Measurements from ENCODE around the gene LRMDA. TPM values are rescaled to one million over a fixed set of nuclear protein-coding genes. Genes with fewer than 3 reads are reported as not detected.

Gene LRMDA
- total RNA-seq, 1 donor from 2014 or later, result 0.19 TPM

DNA sequence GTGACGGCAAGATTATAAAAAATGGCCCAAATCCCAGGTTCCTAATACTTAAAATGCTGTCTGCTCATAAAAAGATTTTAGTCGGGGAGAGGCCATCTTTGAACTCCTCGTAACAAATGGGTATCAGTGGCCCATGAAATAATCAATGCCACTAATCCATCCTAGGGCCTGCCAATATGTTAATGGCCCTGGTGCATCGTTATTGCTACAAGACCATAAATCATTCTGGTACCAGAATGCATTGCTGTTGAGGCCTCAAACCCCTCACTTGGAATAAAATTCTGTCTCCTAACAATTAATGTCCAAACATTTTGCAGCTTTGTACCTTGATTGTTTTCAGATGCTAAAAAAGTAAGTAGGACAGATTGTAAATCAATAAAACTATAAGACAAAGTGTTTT, 290.6 kb downstream of the LRMDA start:
- DNase-seq (ENCODE audit: extremely low spot score, unreplicated experiment), result no peak
- H3K27ac Mint-ChIP-seq (ENCODE audit: unreplicated experiment), result no peak overlapping the region
- no peaks in the 10 kb centered on the region for H3K9me3 Mint-ChIP-seq (ENCODE audit: unreplicated experiment)
- TF ChIP-seq, protein P1, sequence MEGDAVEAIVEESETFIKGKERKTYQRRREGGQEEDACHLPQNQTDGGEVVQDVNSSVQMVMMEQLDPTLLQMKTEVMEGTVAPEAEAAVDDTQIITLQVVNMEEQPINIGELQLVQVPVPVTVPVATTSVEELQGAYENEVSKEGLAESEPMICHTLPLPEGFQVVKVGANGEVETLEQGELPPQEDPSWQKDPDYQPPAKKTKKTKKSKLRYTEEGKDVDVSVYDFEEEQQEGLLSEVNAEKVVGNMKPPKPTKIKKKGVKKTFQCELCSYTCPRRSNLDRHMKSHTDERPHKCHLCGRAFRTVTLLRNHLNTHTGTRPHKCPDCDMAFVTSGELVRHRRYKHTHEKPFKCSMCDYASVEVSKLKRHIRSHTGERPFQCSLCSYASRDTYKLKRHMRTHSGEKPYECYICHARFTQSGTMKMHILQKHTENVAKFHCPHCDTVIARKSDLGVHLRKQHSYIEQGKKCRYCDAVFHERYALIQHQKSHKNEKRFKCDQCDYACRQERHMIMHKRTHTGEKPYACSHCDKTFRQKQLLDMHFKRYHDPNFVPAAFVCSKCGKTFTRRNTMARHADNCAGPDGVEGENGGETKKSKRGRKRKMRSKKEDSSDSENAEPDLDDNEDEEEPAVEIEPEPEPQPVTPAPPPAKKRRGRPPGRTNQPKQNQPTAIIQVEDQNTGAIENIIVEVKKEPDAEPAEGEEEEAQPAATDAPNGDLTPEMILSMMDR (IDR thresholded peaks at IDR 0.05), result no peak
- peaks cover 35% of the 10 kb centered on the region for H3K27me3 Mint-ChIP-seq (ENCODE audit: unreplicated experiment)
- H3K4me3 Mint-ChIP-seq (ENCODE audit: unreplicated experiment), result no peak overlapping the region
- no peaks in the 10 kb centered on the region for H3K4me1 Mint-ChIP-seq (ENCODE audit: unreplicated experiment)
- H3K36me3 Mint-ChIP-seq (ENCODE audit: unreplicated experiment), result no peaks in the 10 kb centered on the region

DNA sequence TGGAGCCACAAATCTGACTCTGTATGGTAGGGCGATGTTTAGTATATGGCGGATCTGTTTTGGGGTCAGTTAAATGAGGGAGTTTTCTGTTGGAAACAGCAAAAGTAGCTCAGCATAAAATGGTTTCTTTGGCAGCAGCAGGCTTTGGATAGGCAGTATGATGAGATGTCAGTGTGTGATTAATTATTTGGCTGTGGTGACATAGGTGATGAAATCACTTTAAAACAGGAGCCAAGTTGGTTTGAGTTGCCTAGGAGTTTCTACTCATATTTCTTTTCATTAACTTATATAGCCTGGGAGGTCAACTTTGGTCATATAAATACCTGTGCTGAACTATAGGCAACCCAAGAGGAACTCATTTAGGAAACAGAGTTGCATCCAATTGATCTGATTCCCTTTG, 291.2 kb downstream of the LRMDA start:
- H3K4me1 Mint-ChIP-seq (ENCODE audit: unreplicated experiment), result no peaks in the 10 kb centered on the region
- H3K9me3 Mint-ChIP-seq (ENCODE audit: unreplicated experiment), result no peaks in the 10 kb centered on the region
- H3K4me3 Mint-ChIP-seq (ENCODE audit: unreplicated experiment), result no peak overlapping the region
- no peaks in the 10 kb centered on the region for H3K36me3 Mint-ChIP-seq (ENCODE audit: unreplicated experiment)
- no peak overlapping the region for H3K27ac Mint-ChIP-seq (ENCODE audit: unreplicated experiment)
- no peak for DNase-seq (ENCODE audit: extremely low spot score, unreplicated experiment)
- TF ChIP-seq, protein P1 (IDR thresholded peaks at IDR 0.05), result no peak
- H3K27me3 Mint-ChIP-seq (ENCODE audit: unreplicated experiment), result peaks cover 40% of the 10 kb centered on the region

DNA sequence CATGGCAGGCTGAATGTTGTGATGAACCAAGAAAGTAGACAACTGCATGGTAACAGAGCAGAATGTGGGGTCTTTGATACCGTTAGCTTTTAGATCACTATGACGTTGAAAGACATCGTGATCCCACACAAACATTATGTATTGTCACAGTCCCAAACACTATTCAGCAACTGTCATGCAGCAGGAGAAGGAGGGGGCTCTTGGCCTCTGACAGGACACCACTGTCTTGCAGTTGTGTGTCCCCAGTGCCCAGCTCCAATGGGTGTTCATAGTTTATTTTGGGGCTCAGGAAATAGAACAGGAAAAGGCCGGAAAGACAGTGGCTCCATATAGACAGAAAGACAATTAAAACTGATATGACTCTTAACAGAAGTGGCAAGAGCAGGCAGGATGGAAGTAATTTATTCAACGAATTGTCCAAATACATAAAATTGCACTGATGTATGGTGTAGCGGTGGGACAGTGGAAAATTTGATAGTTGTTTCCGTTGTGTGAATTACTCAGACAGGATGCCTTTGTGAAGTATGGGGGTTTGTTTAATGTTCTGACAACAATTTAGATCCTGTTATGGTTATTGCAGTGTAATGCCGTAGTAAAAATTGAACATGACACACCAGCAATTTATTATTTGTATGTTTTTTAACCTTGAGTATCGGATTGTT, 292.0 kb downstream of the LRMDA start:
- no peak for DNase-seq (ENCODE audit: extremely low spot score, unreplicated experiment)
- peaks cover 46% of the 10 kb centered on the region for H3K27me3 Mint-ChIP-seq (ENCODE audit: unreplicated experiment)
- H3K4me1 Mint-ChIP-seq (ENCODE audit: unreplicated experiment), result no peaks in the 10 kb centered on the region
- H3K36me3 Mint-ChIP-seq (ENCODE audit: unreplicated experiment), result no peaks in the 10 kb centered on the region
- no peak overlapping the region for H3K4me3 Mint-ChIP-seq (ENCODE audit: unreplicated experiment)
- H3K27ac Mint-ChIP-seq (ENCODE audit: unreplicated experiment), result no peak overlapping the region
- TF ChIP-seq, protein P1 (IDR thresholded peaks at IDR 0.05), result no peak
- no peaks in the 10 kb centered on the region for H3K9me3 Mint-ChIP-seq (ENCODE audit: unreplicated experiment)

DNA sequence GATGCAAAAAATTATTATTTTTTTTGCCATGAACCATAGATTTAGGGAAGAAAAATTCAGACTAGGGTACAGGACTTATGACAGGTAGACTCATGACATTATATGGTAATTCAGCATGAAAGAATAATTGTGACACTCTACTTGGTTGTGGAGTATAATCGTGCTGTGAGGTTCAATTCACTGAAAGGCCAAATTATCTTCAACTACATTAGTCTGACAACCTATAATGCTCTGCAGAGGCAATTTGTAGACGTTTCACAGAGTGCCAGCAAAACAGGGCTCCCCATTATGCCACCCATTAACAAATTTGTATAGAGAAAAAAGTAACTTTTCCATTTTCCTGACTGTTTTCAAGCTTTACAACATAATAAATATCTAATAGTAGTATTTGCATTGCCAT, 292.6 kb downstream of the LRMDA start:
- Mint-ChIP-seq H3K36me3 (ENCODE audit: unreplicated experiment) (no peaks in the 10 kb centered on the region), H3K4me3 (ENCODE audit: unreplicated experiment) (no peak overlapping the region), H3K27me3 (ENCODE audit: unreplicated experiment) (peaks cover 51% of the 10 kb centered on the region), H3K9me3 (ENCODE audit: unreplicated experiment) (no peaks in the 10 kb centered on the region), H3K4me1 (ENCODE audit: unreplicated experiment) (no peaks in the 10 kb centered on the region), H3K27ac (ENCODE audit: unreplicated experiment) (no peak overlapping the region)
- TF ChIP-seq, protein P1 (IDR thresholded peaks at IDR 0.05), result no peak
- no peak for DNase-seq (ENCODE audit: extremely low spot score, unreplicated experiment)

DNA sequence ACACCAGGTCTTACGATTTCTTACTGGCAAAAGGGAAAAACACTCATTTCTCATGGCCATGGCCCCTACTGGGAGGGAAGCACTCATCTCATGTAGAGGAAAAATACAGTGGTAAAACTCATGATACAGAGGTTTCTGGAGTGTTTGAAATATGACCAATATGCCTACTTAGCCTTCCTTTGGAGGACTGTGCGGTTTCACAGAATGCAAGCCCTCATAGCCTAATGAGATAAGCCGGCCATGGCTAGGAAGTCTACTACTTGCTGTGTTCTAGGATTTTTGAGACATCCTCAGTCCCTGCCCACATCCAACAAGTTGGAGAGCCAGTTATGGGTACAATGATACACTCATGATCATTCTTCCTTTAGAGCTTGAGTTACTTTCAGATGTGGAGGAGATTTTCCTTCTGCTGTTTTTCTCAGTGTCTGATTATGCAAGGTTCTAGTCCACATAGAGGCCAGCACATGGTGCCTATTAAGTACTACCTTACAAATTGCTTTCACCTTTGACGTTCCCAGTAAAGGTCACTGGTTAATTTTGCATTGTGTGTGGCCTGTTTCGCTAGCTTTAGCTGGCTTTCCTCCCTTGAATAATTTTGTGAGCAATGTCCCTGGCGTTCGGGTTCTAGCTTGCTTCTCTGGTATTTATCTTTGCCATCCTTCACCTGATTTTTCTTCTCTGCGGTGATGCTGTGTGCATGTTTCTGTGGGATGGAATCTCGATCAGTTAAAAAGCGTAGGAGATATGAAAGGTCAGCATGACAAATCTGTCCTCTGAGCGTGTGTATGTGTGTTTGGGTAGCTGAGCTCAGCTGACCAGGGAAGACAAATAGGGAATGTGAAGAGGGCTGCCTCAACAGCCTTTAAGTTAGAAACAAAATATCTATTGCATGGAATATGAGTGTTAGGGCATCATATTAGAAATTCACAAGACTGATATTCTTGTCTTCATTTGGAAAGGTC, 295.4 kb downstream of the LRMDA start:
- no peak overlapping the region for H3K27ac Mint-ChIP-seq (ENCODE audit: unreplicated experiment)
- no peaks in the 10 kb centered on the region for H3K4me1 Mint-ChIP-seq (ENCODE audit: unreplicated experiment)
- TF ChIP-seq, protein P1 (IDR thresholded peaks at IDR 0.05), result no peak
- H3K4me3 Mint-ChIP-seq (ENCODE audit: unreplicated experiment), result no peak overlapping the region
- no peaks in the 10 kb centered on the region for H3K36me3 Mint-ChIP-seq (ENCODE audit: unreplicated experiment)
- H3K9me3 Mint-ChIP-seq (ENCODE audit: unreplicated experiment), result no peaks in the 10 kb centered on the region
- H3K27me3 Mint-ChIP-seq (ENCODE audit: unreplicated experiment), result peaks cover 38% of the 10 kb centered on the region
- no peak for DNase-seq (ENCODE audit: extremely low spot score, unreplicated experiment)
